Brain microvascular endothelial cell (primary cell): ENCODE results near the gene UBE2E2.
"Not testable (repeated sequence)": the region's sequence is repeated elsewhere in the genome, so short reads cannot be mapped to it uniquely, and the experiment has no call there.

Experiments
- DNase-seq: peaks from one replicate; pipeline ENCODE4 v3.0.0-alpha.2; 2020
- H3K27ac ChIP-seq: fragments of 250-450 bp; sonication (Bioruptor Pico); 2 replicates; pipeline ENCODE4 v1.5.1; 2020; ENCODE audit warnings: mild to moderate bottlenecking, moderate library complexity
- H3K27me3 ChIP-seq: fragments of 250-450 bp; sonication (Bioruptor Pico); replicated peaks from 2 replicates; pipeline ENCODE4 v1.5.1; 2020; ENCODE audit warnings: mild to moderate bottlenecking
- H3K36me3 ChIP-seq: fragments of 250-450 bp; sonication (Bioruptor Pico); replicated peaks from 2 replicates; pipeline ENCODE4 v1.5.1; 2020; ENCODE audit warnings: mild to moderate bottlenecking
- H3K4me3 ChIP-seq: 2 replicates; pipeline ENCODE4 v1.5.1; 2011; ENCODE audit warnings: low read depth, mild to moderate bottlenecking, control low read depth, low read length, moderate library complexity
- in situ Hi-C: cut with HindIII; loops from 2 replicates; pipeline ENCODE4 v1.10.0; 2017; ENCODE audit warnings: low sequenced_read_pairs, low pct_ligation_motif_present
- TF ChIP-seq, protein P1 (sequence below): IDR thresholded peaks from 2 replicates; pipeline ENCODE4 v1.5.1; 2011; ENCODE audit warnings: low read depth, mild to moderate bottlenecking, moderate library complexity, low read length, control low read depth, inconsistent platforms; ENCODE audit errors: missing control alignments

UBE2E2 gene

DNA sequence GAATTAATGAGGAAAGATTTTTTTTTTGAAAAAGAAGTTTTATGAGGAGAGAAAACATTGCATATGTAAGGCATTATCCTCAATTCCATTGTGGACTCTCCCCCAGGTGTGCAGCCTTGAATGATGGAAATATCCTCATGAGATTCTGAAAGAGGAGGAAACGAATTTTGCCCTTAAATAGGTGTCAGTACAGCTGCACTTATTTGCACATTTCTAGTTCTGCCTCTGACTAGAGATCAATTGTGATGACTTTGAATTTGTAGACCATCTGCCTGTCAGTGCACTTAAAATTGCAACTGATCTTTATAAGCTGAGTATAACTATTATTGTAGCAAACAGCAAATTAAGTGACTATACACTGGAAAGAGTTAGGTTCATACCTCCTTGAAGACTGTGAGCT, 141.8 kb downstream of the UBE2E2 start:
- H3K4me3 ChIP-seq = no peak overlapping the region
- no peaks in the 10 kb centered on the region for H3K36me3 ChIP-seq
- H3K27me3 ChIP-seq = no peaks in the 10 kb centered on the region
- TF ChIP-seq, protein P1, sequence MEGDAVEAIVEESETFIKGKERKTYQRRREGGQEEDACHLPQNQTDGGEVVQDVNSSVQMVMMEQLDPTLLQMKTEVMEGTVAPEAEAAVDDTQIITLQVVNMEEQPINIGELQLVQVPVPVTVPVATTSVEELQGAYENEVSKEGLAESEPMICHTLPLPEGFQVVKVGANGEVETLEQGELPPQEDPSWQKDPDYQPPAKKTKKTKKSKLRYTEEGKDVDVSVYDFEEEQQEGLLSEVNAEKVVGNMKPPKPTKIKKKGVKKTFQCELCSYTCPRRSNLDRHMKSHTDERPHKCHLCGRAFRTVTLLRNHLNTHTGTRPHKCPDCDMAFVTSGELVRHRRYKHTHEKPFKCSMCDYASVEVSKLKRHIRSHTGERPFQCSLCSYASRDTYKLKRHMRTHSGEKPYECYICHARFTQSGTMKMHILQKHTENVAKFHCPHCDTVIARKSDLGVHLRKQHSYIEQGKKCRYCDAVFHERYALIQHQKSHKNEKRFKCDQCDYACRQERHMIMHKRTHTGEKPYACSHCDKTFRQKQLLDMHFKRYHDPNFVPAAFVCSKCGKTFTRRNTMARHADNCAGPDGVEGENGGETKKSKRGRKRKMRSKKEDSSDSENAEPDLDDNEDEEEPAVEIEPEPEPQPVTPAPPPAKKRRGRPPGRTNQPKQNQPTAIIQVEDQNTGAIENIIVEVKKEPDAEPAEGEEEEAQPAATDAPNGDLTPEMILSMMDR = no peak
- in situ Hi-C loops = no loop called here
- DNase-seq = no peak
- no peak overlapping the region for H3K27ac ChIP-seq

- H3K4me3 ChIP-seq, H3K36me3 ChIP-seq, in situ Hi-C loops, H3K27me3 ChIP-seq, H3K27ac ChIP-seq, DNase-seq: not testable (repeated sequence)
Observed at GRCh38 chr3:23349444-23349843, 146.3 kb downstream of the UBE2E2 start.

GRCh38 chr3:23356169-23356568, 153.0 kb downstream of the UBE2E2 start:
- in situ Hi-C loops = no loop called here
- no peak for DNase-seq
- TF ChIP-seq, protein P1 = no peak
- Histone ChIP-seq H3K4me3 (no peak overlapping the region), H3K36me3 (no peaks in the 10 kb centered on the region), H3K27me3 (no peaks in the 10 kb centered on the region), H3K27ac (no peak overlapping the region)

DNA sequence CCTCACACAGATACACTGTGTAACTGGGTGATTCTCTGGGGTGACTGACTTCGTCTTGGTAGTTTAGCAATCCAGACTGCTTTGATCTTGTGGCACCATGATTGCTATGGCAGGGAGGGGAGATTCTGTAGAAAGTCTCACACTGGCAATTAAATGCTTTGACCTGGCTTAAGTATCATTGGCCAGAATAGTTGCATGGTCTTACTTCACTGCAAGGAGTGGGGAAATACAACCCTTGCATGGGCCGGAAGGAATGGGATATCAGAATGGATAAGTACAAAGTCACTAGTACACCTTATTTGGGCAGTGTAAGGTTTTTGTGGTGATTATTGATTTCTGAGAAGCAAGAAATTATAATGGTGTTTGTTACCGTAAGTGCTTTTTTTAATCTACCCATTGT, 153.8 kb downstream of the UBE2E2 start:
- Histone ChIP-seq H3K4me3 (no peak overlapping the region), H3K36me3 (no peaks in the 10 kb centered on the region), H3K27ac (no peak overlapping the region), H3K27me3 (no peaks in the 10 kb centered on the region)
- in situ Hi-C loops = no loop called here
- no peak for DNase-seq
- TF ChIP-seq, protein P1 = no peak

DNA sequence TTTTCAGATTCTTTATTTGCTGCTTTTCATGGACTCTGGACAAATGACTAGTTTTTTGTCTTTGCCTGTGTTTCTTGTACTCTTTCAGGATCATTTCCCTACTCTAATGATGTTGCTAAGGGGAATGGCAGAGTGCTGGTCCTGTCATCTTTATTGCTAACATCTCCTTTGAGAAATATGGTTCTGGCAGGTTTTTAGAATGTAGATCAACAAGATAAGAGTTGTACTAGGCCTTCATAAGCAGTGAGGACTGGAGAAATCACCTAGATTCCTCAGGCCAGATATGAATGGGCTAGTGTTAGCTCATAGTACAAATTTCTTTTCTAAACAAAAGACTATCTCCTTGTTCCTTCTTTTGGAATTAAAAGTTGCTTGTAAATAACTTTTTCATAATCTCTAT, 156.0 kb downstream of the UBE2E2 start:
- in situ Hi-C loops = no loop called here
- Histone ChIP-seq H3K36me3 (no peaks in the 10 kb centered on the region), H3K4me3 (no peak overlapping the region), H3K27ac (no peak overlapping the region), H3K27me3 (no peaks in the 10 kb centered on the region)
- TF ChIP-seq, protein P1 = no peak
- DNase-seq = no peak

DNA sequence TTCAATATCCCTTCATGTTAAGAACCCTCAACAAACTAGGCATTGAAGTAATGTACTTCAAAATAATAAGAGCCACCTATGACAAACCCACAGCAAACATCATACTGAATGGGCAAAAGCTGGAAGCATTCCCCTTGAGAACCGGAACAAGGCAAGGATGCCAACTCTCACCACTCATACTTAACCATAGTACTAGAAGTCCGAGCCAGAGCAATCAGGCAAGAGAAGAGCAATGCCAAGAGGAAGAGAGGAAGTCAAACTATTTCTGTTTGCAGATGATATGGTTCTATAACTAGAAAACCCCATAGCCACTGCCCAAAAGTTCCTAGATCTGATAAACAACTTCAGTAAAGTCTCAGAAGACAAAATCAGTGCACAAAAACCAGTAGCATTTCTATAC, 161.9 kb downstream of the UBE2E2 start:
- H3K27ac ChIP-seq = no peak overlapping the region
- no peak for DNase-seq
- no peak overlapping the region for H3K4me3 ChIP-seq
- TF ChIP-seq, protein P1 = no peak
- H3K27me3 ChIP-seq = no peaks in the 10 kb centered on the region
- H3K36me3 ChIP-seq = no peaks in the 10 kb centered on the region
- in situ Hi-C loops = no loop called here
